IMR-90 (cell line): ENCODE data around the gene ZNF346. TPM values are rescaled to one million over a fixed set of nuclear protein-coding genes. Genes with fewer than 3 reads are reported as not detected.

Source experiments
- ATAC-seq: fragments of 200-7000 bp; cut with Tn5 transposase; 2 replicates; pipeline ENCODE4 v1.9.1; 2020; ENCODE audit warnings: low read depth, mild to moderate bottlenecking, moderate library complexity
- BruUV-seq: library from RNA; stranded (reverse); fragments of 400-500 nt; replicated peaks from 2 replicates; lab custom pipeline; 2021; lab: Mats Ljungman, UMichigan
- CTCF ChIA-PET: fragments of 300-600 bp; formaldehyde crosslinking; extraction: SDS; loops from one replicate; lab custom pipeline; 2021; ENCODE audit warnings: antibody characterized with exemption; lab: Yijun Ruan, JAX
- POLR2A ChIA-PET: fragments of 300-600 bp; sonication (Branson Sonifier 250); formaldehyde crosslinking; loops from one replicate; lab custom pipeline; 2022; ENCODE audit warnings: antibody characterized with exemption; ENCODE audit not compliant: unreplicated experiment; lab: Charles Lee
- DNase-seq: peaks from one replicate; pipeline ENCODE4 v3.0.0; 2013
- H2AFZ ChIP-seq: replicated peaks from 2 replicates; pipeline ENCODE3; 2013; ENCODE audit warnings: low read length, mild to moderate bottlenecking; ENCODE audit not compliant: poor library complexity
- H2AK5ac ChIP-seq: 2 replicates; pipeline ENCODE4 v1.6.1; 2013; ENCODE audit warnings: low read depth, low read length, inconsistent platforms
- H2AK9ac ChIP-seq: replicated peaks from 2 replicates; pipeline ENCODE3; 2013; ENCODE audit warnings: mild to moderate bottlenecking, low read depth, low read length, moderate library complexity; ENCODE audit not compliant: poor library complexity
- H2BK120ac ChIP-seq: 2 replicates; pipeline ENCODE4 v1.6.1; 2013; ENCODE audit warnings: low read depth, low read length, inconsistent platforms
- H2BK15ac ChIP-seq: 3 replicates; pipeline ENCODE4 v1.6.1; 2013; ENCODE audit warnings: low read depth, low read length, inconsistent platforms
- H2BK20ac ChIP-seq: 2 replicates; pipeline ENCODE4 v1.6.1; 2013; ENCODE audit warnings: low read depth, mild to moderate bottlenecking, inconsistent platforms, low read length, moderate library complexity
- H2BK5ac ChIP-seq: 2 replicates; pipeline ENCODE4 v1.6.1; 2013; ENCODE audit warnings: mild to moderate bottlenecking, low read depth, low read length, inconsistent platforms; ENCODE audit not compliant: poor library complexity, severe bottlenecking
- H3K14ac ChIP-seq: replicated peaks from 2 replicates; pipeline ENCODE4 v1.6.1; 2013; ENCODE audit warnings: low read depth, low read length, inconsistent platforms
- H3K18ac ChIP-seq: 2 replicates; pipeline ENCODE4 v1.6.1; 2013; ENCODE audit warnings: low read depth, low read length, control low read depth
- H3K23ac ChIP-seq: 2 replicates; pipeline ENCODE4 v1.6.1; 2013; ENCODE audit warnings: low read depth, low read length, inconsistent platforms
- H3K27ac ChIP-seq: 2 replicates; pipeline ENCODE4 v1.5.1; 2013; ENCODE audit warnings: mild to moderate bottlenecking, control low read depth, low read length; ENCODE audit not compliant: insufficient read depth
- H3K27me3 ChIP-seq: 2 replicates; pipeline ENCODE4 v1.6.1; 2013; ENCODE audit warnings: low read length; ENCODE audit not compliant: control insufficient read depth, insufficient read depth
- H3K36me3 ChIP-seq: 2 replicates; pipeline ENCODE4 v1.6.1; 2013; ENCODE audit warnings: low read length, mixed read lengths; ENCODE audit not compliant: control insufficient read depth, insufficient read depth
- H3K4ac ChIP-seq: 2 replicates; pipeline ENCODE4 v1.6.1; 2013; ENCODE audit warnings: low read depth, low read length, inconsistent platforms
- H3K4me1 ChIP-seq: 2 replicates; pipeline ENCODE4 v1.6.1; 2013; ENCODE audit warnings: low read length, mixed read lengths; ENCODE audit not compliant: control insufficient read depth, insufficient read depth
- H3K4me2 ChIP-seq: 2 replicates; pipeline ENCODE4 v1.6.1; 2013; ENCODE audit warnings: low read depth, mild to moderate bottlenecking, control low read depth, low read length, moderate library complexity
- H3K4me3 ChIP-seq: 2 replicates; pipeline ENCODE4 v1.5.1; 2013; ENCODE audit warnings: low read depth, mild to moderate bottlenecking, control low read depth, low read length, moderate library complexity; ENCODE audit not compliant: insufficient read depth
- H3K56ac ChIP-seq: 2 replicates; pipeline ENCODE4 v1.6.1; 2013; ENCODE audit warnings: low read length, inconsistent platforms; ENCODE audit not compliant: insufficient read depth; ENCODE audit errors: extremely low read depth
- H3K79me1 ChIP-seq, 2 experiments: 2 replicates each; pipeline ENCODE4 v1.6.1; 2013; ENCODE audit warnings: low read length in 2 of 2, inconsistent platforms in 1 of 2, low read depth in 1 of 2
- H3K9ac ChIP-seq: 2 replicates; pipeline ENCODE4 v1.6.1; 2013; ENCODE audit warnings: low read depth, low read length, control low read depth
- H3K9me1 ChIP-seq: 2 replicates; pipeline ENCODE4 v1.6.1; 2013; ENCODE audit warnings: low read length, inconsistent platforms; ENCODE audit not compliant: insufficient read depth
- H3K9me3 ChIP-seq: 2 replicates; pipeline ENCODE4 v1.6.1; 2013; ENCODE audit warnings: low read length; ENCODE audit not compliant: control insufficient read depth, insufficient read depth
- H4K20me1 ChIP-seq: 2 replicates; pipeline ENCODE4 v1.6.1; 2013; ENCODE audit warnings: low read length, inconsistent platforms; ENCODE audit not compliant: insufficient read depth
- H4K5ac ChIP-seq: 2 replicates; pipeline ENCODE4 v1.6.1; 2013; ENCODE audit warnings: mild to moderate bottlenecking, low read depth, low read length, control low read depth
- H4K8ac ChIP-seq, 2 experiments: 2 replicates each; pipeline ENCODE4 v1.6.1; 2013; ENCODE audit warnings: low read depth in 2 of 2, low read length in 2 of 2, control low read depth in 1 of 2, inconsistent platforms in 1 of 2
- H4K91ac ChIP-seq: 2 replicates; pipeline ENCODE4 v1.6.1; 2013; ENCODE audit warnings: low read depth, low read length, inconsistent platforms; ENCODE audit not compliant: insufficient read depth
- BHLHE40 ChIP-seq: fragments of 150-350 bp; IDR thresholded peaks from 2 replicates; pipeline ENCODE4 v1.6.1; 2016; ENCODE audit warnings: mild to moderate bottlenecking, low read depth, low read length
- ELK1 ChIP-seq: fragments of 150-350 bp; IDR thresholded peaks from 2 replicates; pipeline ENCODE4 v1.6.1; 2016; ENCODE audit warnings: low read depth, mild to moderate bottlenecking, low read length, moderate library complexity, borderline replicate concordance
- FOS ChIP-seq: fragments of 150-350 bp; IDR thresholded peaks from 2 replicates; pipeline ENCODE4 v1.6.1; 2016; ENCODE audit warnings: low read depth, low read length
- MAFK ChIP-seq: IDR thresholded peaks from 2 replicates; pipeline ENCODE4 v1.6.1; 2012; ENCODE audit warnings: low read depth, low read length, improper control_type of control experiment
- MAZ ChIP-seq: IDR thresholded peaks from 2 replicates; pipeline ENCODE4 v1.6.1; 2012; ENCODE audit warnings: low read depth, mild to moderate bottlenecking, low read length, improper control_type of control experiment, moderate library complexity, borderline replicate concordance
- MXI1 ChIP-seq: IDR thresholded peaks from 2 replicates; pipeline ENCODE4 v1.6.1; 2012; ENCODE audit warnings: low read depth, mild to moderate bottlenecking, low read length, moderate library complexity, borderline replicate concordance
- NFE2L2 ChIP-seq: fragments of 150-350 bp; IDR thresholded peaks from 2 replicates; pipeline ENCODE4 v1.6.1; 2016; ENCODE audit warnings: low read depth, mild to moderate bottlenecking, low read length
- POLR2A ChIP-seq: IDR thresholded peaks from 2 replicates; pipeline ENCODE4 v1.6.1; 2012; ENCODE audit warnings: mild to moderate bottlenecking, low read depth, low read length
- RAD21 ChIP-seq: IDR thresholded peaks from 2 replicates; pipeline ENCODE4 v1.6.1; 2012; ENCODE audit warnings: low read length, improper control_type of control experiment
- RCOR1 ChIP-seq: IDR thresholded peaks from 2 replicates; pipeline ENCODE4 v1.6.1; 2012; ENCODE audit warnings: mild to moderate bottlenecking, low read length, improper control_type of control experiment; ENCODE audit not compliant: insufficient replicate concordance
- SMC3 ChIP-seq: fragments of 150-350 bp; IDR thresholded peaks from 2 replicates; pipeline ENCODE4 v1.6.1; 2016; ENCODE audit warnings: low read depth, mild to moderate bottlenecking, antibody characterized with exemption, low read length, moderate library complexity
- WGBS, 2 experiments: methylation state at CpG; one replicate each; pipeline versions ENCODE4 v1.1.5 to v1.1.7; 2013; ENCODE audit warnings: missing lambda C conversion rate in 2 of 2; ENCODE audit not compliant: insufficient read length in 1 of 2; ENCODE audit errors: extremely low coverage in 2 of 2; 5-methylcytosine and 5-hydroxymethylcytosine counted together
- dilution Hi-C: fragments of 300-500 bp; cut with HindIII; formaldehyde crosslinking; loops from one replicate; pipeline ENCODE4 v1.14.3; 2018; ENCODE audit warnings: low sequenced_read_pairs; ENCODE audit not compliant: unreplicated experiment
- in situ Hi-C: fragments of 300-500 bp; cut with MboI; formaldehyde crosslinking; loops from 3 replicates; pipeline ENCODE4 v1.14.3; 2019; ENCODE audit warnings: low sequenced_read_pairs, inconsistent platforms, mixed read lengths
- intact Hi-C: fragments of 100-400 bp; cut with micrococcal nuclease; formaldehyde crosslinking; loops from 2 replicates; pipeline ENCODE4 v1.10.0; 2022
- polyA plus RNA-seq, 3 experiments: library from polyadenylated mRNA; depleted of rRNA; stranded (reverse); fragments of >200 nt; gene quantifications; 2 replicates each; pipeline ENCODE4 v1.2.3, GENCODE V29; 2012; ENCODE audit warnings: low replicate concordance in 1 of 3
- total RNA-seq: library from RNA; depleted of rRNA; stranded (reverse); fragments of >200 nt; gene quantifications from 2 replicates; pipeline ENCODE4 v1.2.3, GENCODE V29; 2012
- TF ChIP-seq, protein P1 (sequence below): conservative IDR thresholded peaks from 2 replicates; pipeline ENCODE4 v1.5.1; 2012; ENCODE audit warnings: mild to moderate bottlenecking, low read depth, low read length, improper control_type of control experiment

ZNF346 gene
- total and polyA plus RNA-seq, 2 of the 4 experiments (the other 2 are of a cell fraction): 15.1 to 17.0 TPM

DNA sequence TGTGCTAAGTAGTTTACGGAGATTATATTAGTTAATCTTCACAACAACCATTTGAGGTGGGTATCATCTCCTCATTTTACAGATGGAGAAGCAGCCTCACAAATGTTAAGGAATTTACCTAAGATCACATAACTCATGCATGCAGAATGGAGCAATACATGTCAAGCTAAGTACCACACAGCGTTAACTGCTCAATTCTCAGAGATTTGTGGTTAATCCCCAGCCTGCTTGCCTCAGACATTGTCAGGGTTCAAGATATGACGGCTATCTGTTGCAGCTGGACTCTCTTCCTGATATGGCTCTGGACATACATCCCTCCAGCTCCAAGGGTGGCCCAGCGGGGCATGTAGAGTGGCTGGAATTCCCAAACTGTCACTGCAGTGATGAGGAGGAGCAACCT lies 7.3 kb upstream of the ZNF346 start:
- H2AK5ac ChIP-seq: no peak overlapping the region
- POLR2A ChIA-PET: no interaction called here

More for the DNA sequence above, 7.3 kb upstream of the ZNF346 start:
- in situ Hi-C loops (no loop called here), intact Hi-C loops (no loop called here), dilution Hi-C loops (no loop called here)
- Histone ChIP-seq H3K9me3 (no peaks in the 10 kb centered on the region), H3K4me1 (peaks cover 9% of the 10 kb centered on the region), H3K18ac (no peak overlapping the region), H4K20me1 (peaks cover 5% of the 10 kb centered on the region), H3K23ac (no peak overlapping the region), H3K4me3 (no peak overlapping the region), H3K27ac (no peak overlapping the region), H2BK15ac (no peak overlapping the region), H3K56ac (no peak overlapping the region), H3K9me1 (no peaks in the 10 kb centered on the region), H3K79me1 (no peaks in the 10 kb centered on the region), H2BK5ac (no peak overlapping the region), H3K27me3 (no peaks in the 10 kb centered on the region), H4K91ac (no peak overlapping the region), H2BK20ac (no peak overlapping the region), H2AFZ (no peak overlapping the region), H2AK9ac (no peak overlapping the region), H3K4me2 (no peak overlapping the region), H3K4ac (no peak overlapping the region), H3K36me3 (no peaks in the 10 kb centered on the region), H3K9ac (no peak overlapping the region), H4K8ac (no peak overlapping the region), H3K14ac (no peak overlapping the region), H4K5ac (no peak overlapping the region), H2BK120ac (no peak overlapping the region)
- CTCF ChIA-PET: interaction anchor here (0.6 kb wide), 1 partner anchor 57 kb away, joined by 3 read pairs; no protein-coding TSS in a partner anchor
- DNase-seq (no peak), ATAC-seq (no peak)
- WGBS, 2 experiments: no CpG with 5 or more reads among the region's 4 CpGs
- TF ChIP-seq MAFK (no peak), MXI1 (no peak), MAZ (no peak), POLR2A (no peak), FOS (no peak), SMC3 (no peak), NFE2L2 (no peak), ELK1 (no peak), RAD21 (no peak), BHLHE40 (no peak), RCOR1 (no peak)
- TF ChIP-seq, protein P1, sequence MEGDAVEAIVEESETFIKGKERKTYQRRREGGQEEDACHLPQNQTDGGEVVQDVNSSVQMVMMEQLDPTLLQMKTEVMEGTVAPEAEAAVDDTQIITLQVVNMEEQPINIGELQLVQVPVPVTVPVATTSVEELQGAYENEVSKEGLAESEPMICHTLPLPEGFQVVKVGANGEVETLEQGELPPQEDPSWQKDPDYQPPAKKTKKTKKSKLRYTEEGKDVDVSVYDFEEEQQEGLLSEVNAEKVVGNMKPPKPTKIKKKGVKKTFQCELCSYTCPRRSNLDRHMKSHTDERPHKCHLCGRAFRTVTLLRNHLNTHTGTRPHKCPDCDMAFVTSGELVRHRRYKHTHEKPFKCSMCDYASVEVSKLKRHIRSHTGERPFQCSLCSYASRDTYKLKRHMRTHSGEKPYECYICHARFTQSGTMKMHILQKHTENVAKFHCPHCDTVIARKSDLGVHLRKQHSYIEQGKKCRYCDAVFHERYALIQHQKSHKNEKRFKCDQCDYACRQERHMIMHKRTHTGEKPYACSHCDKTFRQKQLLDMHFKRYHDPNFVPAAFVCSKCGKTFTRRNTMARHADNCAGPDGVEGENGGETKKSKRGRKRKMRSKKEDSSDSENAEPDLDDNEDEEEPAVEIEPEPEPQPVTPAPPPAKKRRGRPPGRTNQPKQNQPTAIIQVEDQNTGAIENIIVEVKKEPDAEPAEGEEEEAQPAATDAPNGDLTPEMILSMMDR: no peak
- no TSS peak for BruUV-seq
